Measurements from ENCODE around the gene MYG1. TPM values are rescaled to one million over a fixed set of nuclear protein-coding genes. Genes with fewer than 3 reads are reported as not detected.

Gene MYG1
- total RNA-seq, 1 experiment from 2014 or later: 91.8 TPM

GRCh38 chr12:53289891-53290290, 9.6 kb upstream of the MYG1 start:
- Histone ChIP-seq H3K4ac (ENCODE audit: low read depth, low read length) (no peak overlapping the region), H3K4me2 (ENCODE audit: insufficient read depth, insufficient read length, low read length) (no peak overlapping the region), H4K91ac (ENCODE audit: insufficient read length, low read depth, low read length) (no peak overlapping the region), H3T11ph (ENCODE audit: low read length) (no peak overlapping the region), H2BK120ac (ENCODE audit: low read depth, low read length, poor library complexity, severe bottlenecking) (no peak overlapping the region), H2BK20ac (ENCODE audit: low read depth, low read length, poor library complexity, severe bottlenecking) (no peak overlapping the region), H2AFZ (ENCODE audit: low read length) (no peak overlapping the region), H4K20me1 (ENCODE audit: control insufficient read depth, insufficient read depth, insufficient read length) (no peaks in the 10 kb centered on the region), H3K23ac (ENCODE audit: insufficient read length, low read depth, low read length) (no peak overlapping the region), H2AK5ac (ENCODE audit: insufficient read length, low read length) (no peak overlapping the region), H3K56ac (ENCODE audit: insufficient read length, low read depth, low read length) (no peak overlapping the region), H3K27ac (ENCODE audit: insufficient read length, low read depth, low read length) (no peak overlapping the region), H2BK15ac (ENCODE audit: low read depth, low read length) (no peak overlapping the region), H2BK12ac (ENCODE audit: insufficient read length, low read depth, low read length) (no peak overlapping the region), H3K27me3 (ENCODE audit: insufficient read depth, low read length) (no peaks in the 10 kb centered on the region), H3K18ac (ENCODE audit: insufficient read length, low read depth, low read length) (no peak overlapping the region), H4K8ac (replicated peaks; ENCODE audit: insufficient read length, low read depth, low read length) (no peak overlapping the region), H3K23me2 (ENCODE audit: insufficient read length, low read depth, low read length, poor library complexity, severe bottlenecking) (no peaks in the 10 kb centered on the region), H3K79me2 (ENCODE audit: insufficient read depth, low read length) (no peaks in the 10 kb centered on the region), H4K5ac (ENCODE audit: insufficient read length, low read depth, low read length) (no peak overlapping the region), H3K4me1 (ENCODE audit: insufficient read depth, low read length) (no peaks in the 10 kb centered on the region), H3K79me1 (ENCODE audit: insufficient read depth, low read depth, low read length, poor library complexity, severe bottlenecking) (no peaks in the 10 kb centered on the region), H3K9me3 (ENCODE audit: control insufficient read depth, low read depth, low read length) (no peaks in the 10 kb centered on the region), H2BK5ac (ENCODE audit: insufficient read length, low read length) (no peak overlapping the region), H3K14ac (ENCODE audit: insufficient read depth, low read length) (no peak overlapping the region), H3K9ac (ENCODE audit: extremely low read depth, insufficient read length, low read length) (no peak overlapping the region)
- Mint-ChIP-seq H3K4me1 (peaks cover 0 to 2% of the 10 kb centered on the region in 2 experiments; a peak in 1 of 4 replicates), H3K27me3 (ENCODE audit: low read depth) (no peaks in the 10 kb centered on the region), H3K9me3 (no peaks in the 10 kb centered on the region), H3K36me3 (ENCODE audit: insufficient read depth in 1 of 3, low read depth in 3 of 3) (peaks cover 42 to 70% (median 67%) of the 10 kb centered on the region in 3 experiments), H3K27ac (peak overlapping the region in 1 of 3 experiments; percentile 44; a peak in 1 of 7 replicates), H3K4me3 (0 out of 5 replicates have a peak overlapping the region, but pooled peaks of 1 of the 2 experiments have one; percentile 10)
- WGBS (ENCODE audit: extremely low coverage, insufficient read length, low lambda C conversion rate): no CpG with 5 or more reads among the region's 4 CpGs
- TF ChIP-seq, protein P1, sequence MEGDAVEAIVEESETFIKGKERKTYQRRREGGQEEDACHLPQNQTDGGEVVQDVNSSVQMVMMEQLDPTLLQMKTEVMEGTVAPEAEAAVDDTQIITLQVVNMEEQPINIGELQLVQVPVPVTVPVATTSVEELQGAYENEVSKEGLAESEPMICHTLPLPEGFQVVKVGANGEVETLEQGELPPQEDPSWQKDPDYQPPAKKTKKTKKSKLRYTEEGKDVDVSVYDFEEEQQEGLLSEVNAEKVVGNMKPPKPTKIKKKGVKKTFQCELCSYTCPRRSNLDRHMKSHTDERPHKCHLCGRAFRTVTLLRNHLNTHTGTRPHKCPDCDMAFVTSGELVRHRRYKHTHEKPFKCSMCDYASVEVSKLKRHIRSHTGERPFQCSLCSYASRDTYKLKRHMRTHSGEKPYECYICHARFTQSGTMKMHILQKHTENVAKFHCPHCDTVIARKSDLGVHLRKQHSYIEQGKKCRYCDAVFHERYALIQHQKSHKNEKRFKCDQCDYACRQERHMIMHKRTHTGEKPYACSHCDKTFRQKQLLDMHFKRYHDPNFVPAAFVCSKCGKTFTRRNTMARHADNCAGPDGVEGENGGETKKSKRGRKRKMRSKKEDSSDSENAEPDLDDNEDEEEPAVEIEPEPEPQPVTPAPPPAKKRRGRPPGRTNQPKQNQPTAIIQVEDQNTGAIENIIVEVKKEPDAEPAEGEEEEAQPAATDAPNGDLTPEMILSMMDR (conservative IDR thresholded peaks at IDR 0.05): no peak
- DNase-seq: no peak

All from H9 (cell line).